Gastrocnemius medialis (tissue), 4 donors: ENCODE data around the gene SPTBN4. TPM values are rescaled to one million over a fixed set of nuclear protein-coding genes. Genes with fewer than 3 reads are reported as not detected.

Source experiments
- ATAC-seq, 2 donors: fragments of 150-250 bp; one replicate each; pipeline ENCODE4 v1.9.1; 2016
- DNase-seq, 2 donors: peaks; one replicate each; pipeline ENCODE4 v3.0.0-alpha.2; 2019
- H3K27ac ChIP-seq, 4 donors: fragments of 200-600 bp; sonication (generic); 1 replicate in 1 of 4; 2 replicates in 3 of 4; pipeline ENCODE4 v1.5.1; 2016 to 2018; ENCODE audit warnings: mild to moderate bottlenecking in 2 of 4, moderate library complexity in 1 of 4
- H3K27me3 ChIP-seq, 3 donors: fragments of 200-600 bp; sonication (generic) in 2 of 3; 1 replicate in 1 of 3; 2 replicates in 2 of 3; pipeline versions ENCODE4 v1.5.1 to v1.6.0; 2016 to 2019; ENCODE audit warnings: mild to moderate bottlenecking in 1 of 3, moderate library complexity in 1 of 3
- H3K36me3 ChIP-seq, 2 donors: fragments of 200-600 bp; sonication (generic) in 1 of 2; one replicate each; pipeline ENCODE4 v1.5.1; 2017 to 2018
- H3K4me1 ChIP-seq, 2 donors: fragments of 200-600 bp; sonication (generic) in 1 of 2; one replicate each; pipeline ENCODE4 v1.5.1; 2016 to 2017; ENCODE audit warnings: mild to moderate bottlenecking in 2 of 2
- H3K4me3 ChIP-seq, 4 donors: fragments of 200-600 bp; sonication (generic) in 3 of 4; 1 replicate in 1 of 4; 2 replicates in 3 of 4; pipeline ENCODE4 v1.5.1; 2016 to 2019; ENCODE audit warnings: mild to moderate bottlenecking in 2 of 4
- H3K9me3 ChIP-seq, 3 donors: fragments of 200-600 bp; sonication (generic) in 2 of 3; 1 replicate in 1 of 3; 2 replicates in 2 of 3; pipeline ENCODE4 v1.5.1; 2016 to 2019
- CTCF ChIP-seq, 5 experiments: fragments of 450-650 bp in 3 of 5; fragments of 200-600 bp in 2 of 5; sonication (generic) in 2 of 5; IDR thresholded peaks in 4 of 5; conservative IDR thresholded peaks in 1 of 5; 1 replicate in 4 of 5; 2 replicates in 1 of 5; pipeline ENCODE4 v1.5.1; 2016 to 2019; ENCODE audit warnings: antibody characterized with exemption in 5 of 5, mild to moderate bottlenecking in 3 of 5, moderate library complexity in 3 of 5
- POLR2A ChIP-seq, 2 donors: fragments of 450-650 bp; IDR thresholded peaks; one replicate each; pipeline ENCODE4 v1.6.1; 2017; ENCODE audit warnings: antibody characterized with exemption in 2 of 2, mild to moderate bottlenecking in 2 of 2, moderate library complexity in 2 of 2
- in situ Hi-C, 4 donors: fragments of 200-750 bp; cut with MboI; loops; one replicate each; pipeline versions ENCODE4 v1.15.0 to v1.8.0; 2017; ENCODE audit warnings: low sequenced_read_pairs in 4 of 4
- intact Hi-C: fragments of 100-400 bp; cut with DNase I; formaldehyde crosslinking; loops from one replicate; pipeline ENCODE4 v1.15.1; 2023; ENCODE audit warnings: low total_unique reads
- total RNA-seq, 4 donors: library from RNA; depleted of rRNA; stranded (reverse); fragments of >200 nt; gene quantifications; one replicate each; pipeline versions ENCODE4 v1.1.0 to v1.2.3, GENCODE V29; 2016

SPTBN4 gene
- total RNA-seq, 4 donors from 2014 or later = 0.86 to 5.9 (median 2.4) TPM

- in situ Hi-C loops = no loop called here
- peaks cover 17 to 20% of the 10 kb centered on the region in 2 donors for H3K4me1 ChIP-seq
- intact Hi-C loops = loop anchor here (5.0 kb wide), 1 partner anchor 142 kb away; the partner anchor contains the start of genes BLVRB and SPTBN4
Observed at GRCh38 chr19:40608957-40609356, 142.2 kb downstream of the SPTBN4 start.

GRCh38 chr19:40609561-40610395, 143.0 kb downstream of the SPTBN4 start:
- H3K36me3 ChIP-seq = no peaks in the 10 kb centered on the region
- intact Hi-C loops = loop anchor here (5.0 kb wide), 1 partner anchor 142 kb away; the partner anchor contains the start of genes BLVRB and SPTBN4
- ATAC-seq = peak; percentile 66 to 75
- TF ChIP-seq CTCF (IDR thresholded peaks at IDR 0.05 in 4 of 5, conservative IDR thresholded peaks at IDR 0.05 in 1 of 5) (no peak), POLR2A (IDR thresholded peaks at IDR 0.05) (peak in 1 of 2 donors; percentile 39)
- peak overlapping the region; percentile 60 to 84 (median 81) for H3K27ac ChIP-seq
- in situ Hi-C loops = no loop called here
- H3K4me1 ChIP-seq = peaks cover 12% of the 10 kb centered on the region in 2 donors
- no peaks in the 10 kb centered on the region for H3K9me3 ChIP-seq
- peak overlapping the region; percentile 42 to 68 (median 50) for H3K4me3 ChIP-seq
- peak; percentile 80 to 85 for DNase-seq
- no peaks in the 10 kb centered on the region for H3K27me3 ChIP-seq

More at GRCh38 chr19:40608957-40609356, 142.2 kb downstream of the SPTBN4 start:
- Histone ChIP-seq H3K4me3 (peak overlapping the region in 1 of 4 donors; percentile 42), H3K27ac (peak overlapping the region in 1 of 4 donors; percentile 80), H3K27me3 (no peaks in the 10 kb centered on the region), H3K36me3 (no peaks in the 10 kb centered on the region), H3K9me3 (no peaks in the 10 kb centered on the region)
- DNase-seq = no peak
- ATAC-seq = no peak
- TF ChIP-seq POLR2A (IDR thresholded peaks at IDR 0.05) (no peak), CTCF (IDR thresholded peaks at IDR 0.05 in 4 of 5, conservative IDR thresholded peaks at IDR 0.05 in 1 of 5) (no peak)

- in situ Hi-C loops (no loop called here), intact Hi-C loops (no loop called here)
- Histone ChIP-seq H3K4me3 (peak overlapping the region; percentile 42 to 68 (median 50)), H3K36me3 (no peaks in the 10 kb centered on the region), H3K27me3 (no peaks in the 10 kb centered on the region), H3K9me3 (no peaks in the 10 kb centered on the region), H3K27ac (peak overlapping the region; percentile 60 to 84 (median 81)), H3K4me1 (peaks cover 7 to 9% of the 10 kb centered on the region in 2 donors)
- ATAC-seq (peak; percentile 48 to 49), DNase-seq (peak; percentile 45 to 70)
- TF ChIP-seq POLR2A (IDR thresholded peaks at IDR 0.05) (no peak), CTCF (IDR thresholded peaks at IDR 0.05 in 4 of 5, conservative IDR thresholded peaks at IDR 0.05 in 1 of 5) (no peak)
Observed at GRCh38 chr19:40610396-40611064, 143.7 kb downstream of the SPTBN4 start.

GRCh38 chr19:40611096-40611495, 144.3 kb downstream of the SPTBN4 start:
- Histone ChIP-seq H3K27ac (peak overlapping the region in 1 of 4 donors; percentile 84), H3K4me3 (no peak overlapping the region)
- intact Hi-C loops = no loop called here

More at GRCh38 chr19:40611096-40611495, 144.3 kb downstream of the SPTBN4 start:
- DNase-seq = no peak
- Histone ChIP-seq H3K4me1 (peaks cover 7 to 9% of the 10 kb centered on the region in 2 donors), H3K36me3 (no peaks in the 10 kb centered on the region), H3K27me3 (no peaks in the 10 kb centered on the region), H3K9me3 (no peaks in the 10 kb centered on the region)
- in situ Hi-C loops = no loop called here
- ATAC-seq = no peak
- TF ChIP-seq POLR2A (IDR thresholded peaks at IDR 0.05) (no peak), CTCF (IDR thresholded peaks at IDR 0.05 in 4 of 5, conservative IDR thresholded peaks at IDR 0.05 in 1 of 5) (no peak)
